Endodermal cell (in vitro differentiated cells): ENCODE measurements around the gene TTC7B. TPM values are rescaled to one million over a fixed set of nuclear protein-coding genes. Genes with fewer than 3 reads are reported as not detected.

Experiments
- DNase-seq: peaks from one replicate; pipeline ENCODE4 v3.0.0-alpha.2; 2017
- H3K27ac ChIP-seq: 2 replicates; pipeline ENCODE4 v1.5.1; 2013; ENCODE audit warnings: mild to moderate bottlenecking, low read depth, low read length, moderate library complexity
- H3K27me3 ChIP-seq: 2 replicates; pipeline ENCODE4 v1.6.1; 2013; ENCODE audit warnings: mild to moderate bottlenecking, low read length, moderate library complexity; ENCODE audit not compliant: insufficient read depth, control insufficient read depth, poor library complexity, severe bottlenecking
- H3K36me3 ChIP-seq: 2 replicates; pipeline ENCODE4 v1.7.0; 2013; ENCODE audit warnings: mild to moderate bottlenecking, low read length, moderate library complexity; ENCODE audit not compliant: control insufficient read depth, insufficient read depth
- H3K4me1 ChIP-seq: one replicate; pipeline ENCODE4 v1.7.0; 2013; ENCODE audit warnings: low read length; ENCODE audit not compliant: control insufficient read depth, insufficient read depth
- H3K4me3 ChIP-seq: 2 replicates; pipeline ENCODE4 v1.5.1; 2013; ENCODE audit warnings: mild to moderate bottlenecking, low read length, moderate library complexity
- H3K9ac ChIP-seq: 2 replicates; pipeline ENCODE4 v1.6.1; 2013; ENCODE audit warnings: mild to moderate bottlenecking, low read length, moderate library complexity; ENCODE audit not compliant: poor library complexity, severe bottlenecking; ENCODE audit errors: extremely low read depth
- H3K9me3 ChIP-seq: 2 replicates; pipeline ENCODE4 v1.6.1; 2013; ENCODE audit warnings: mild to moderate bottlenecking, low read length, moderate library complexity; ENCODE audit not compliant: control insufficient read depth
- H3K27ac Mint-ChIP-seq: 2 replicates; pipeline ENCODE4 v1.8.0; 2020; ENCODE audit warnings: mixed read lengths
- H3K27me3 Mint-ChIP-seq: 2 replicates; pipeline ENCODE4 v1.8.0; 2021; ENCODE audit warnings: mild to moderate bottlenecking, mixed read lengths; ENCODE audit not compliant: insufficient read depth
- H3K36me3 Mint-ChIP-seq: 2 replicates; pipeline ENCODE4 v1.8.0; 2020; ENCODE audit warnings: low read depth, mixed read lengths
- H3K4me1 Mint-ChIP-seq: 2 replicates; pipeline ENCODE4 v1.8.0; 2020; ENCODE audit warnings: mixed read lengths
- H3K4me3 Mint-ChIP-seq: 2 replicates; pipeline ENCODE4 v1.8.0; 2020; ENCODE audit warnings: mild to moderate bottlenecking, moderate library complexity, mixed read lengths
- H3K9me3 Mint-ChIP-seq: 2 replicates; pipeline ENCODE4 v1.8.0; 2020; ENCODE audit warnings: mild to moderate bottlenecking, mixed read lengths
- WGBS, 2 experiments: methylation state at CpG; one replicate each; pipeline versions ENCODE4 v1.1.5 to v1.1.7; 2013; ENCODE audit warnings: missing lambda C conversion rate in 2 of 2, mixed read lengths in 1 of 2; ENCODE audit not compliant: insufficient coverage in 1 of 2, insufficient read length in 1 of 2; 5-methylcytosine and 5-hydroxymethylcytosine counted together
- total RNA-seq, 2 donors: library from RNA; stranded (reverse); fragmentation: NEBNext Ultra II Directional in 1 of 2; extraction: Animal tissue kit (Norgen Biotek cat#: 25700) in 1 of 2; gene quantifications; 2 replicates in 1 of 2; 3 replicates in 1 of 2; pipeline ENCODE4 v1.2.1, GENCODE V29; 2021
- TF ChIP-seq, protein P1 (sequence below): fragments of 200-600 bp; sonication (generic); conservative IDR thresholded peaks from 2 replicates; pipeline ENCODE4 v1.5.0; 2021; ENCODE audit warnings: antibody characterized with exemption, mild to moderate bottlenecking

Gene TTC7B
- total RNA-seq, 2 donors from 2014 or later: 51.3 to 62.6 TPM

DNA sequence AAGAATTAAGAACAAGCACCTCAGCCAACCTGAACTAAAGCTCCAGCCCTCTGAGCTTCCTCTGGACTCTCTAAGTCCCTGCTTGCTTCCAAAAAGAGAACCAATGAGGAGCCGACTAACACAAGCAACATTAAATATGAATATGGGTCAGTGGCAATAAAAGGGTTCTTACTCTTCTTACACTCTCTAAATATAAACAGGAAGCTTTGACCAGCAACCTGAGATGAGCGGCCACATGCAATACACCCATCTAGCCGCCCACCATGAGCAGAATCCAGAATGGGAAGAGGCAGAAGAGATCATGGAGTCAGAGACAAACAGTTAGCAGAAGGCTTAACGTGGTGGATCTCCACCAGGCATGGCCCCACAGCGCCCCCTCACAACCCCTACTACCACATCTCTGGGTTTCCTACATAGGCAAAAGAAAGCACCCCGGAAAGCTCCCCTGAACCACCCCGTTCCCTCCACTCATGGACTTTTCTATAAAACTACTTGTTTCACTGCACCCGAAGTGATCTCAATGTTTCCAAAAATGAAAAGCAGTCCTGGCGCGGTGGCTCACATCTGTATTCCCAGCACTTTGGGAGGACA is 59.4 kb downstream of the TTC7B start:
- no peak overlapping the region for H3K4me3 Mint-ChIP-seq
- peaks cover 6% of the 10 kb centered on the region for H3K27me3 ChIP-seq
- H3K4me3 ChIP-seq: no peak overlapping the region
- H3K27ac ChIP-seq: no peak overlapping the region
- H3K36me3 Mint-ChIP-seq: no peaks in the 10 kb centered on the region
- peaks cover 27% of the 10 kb centered on the region for H3K4me1 Mint-ChIP-seq
- no peaks in the 10 kb centered on the region for H3K9me3 Mint-ChIP-seq
- DNase-seq: peak; percentile 74
- peaks cover 12% of the 10 kb centered on the region for H3K4me1 ChIP-seq
- 84 to 90% methylated on average over 4 to 10 of the region's 10 CpGs for WGBS, 2 experiments
- TF ChIP-seq, protein P1, sequence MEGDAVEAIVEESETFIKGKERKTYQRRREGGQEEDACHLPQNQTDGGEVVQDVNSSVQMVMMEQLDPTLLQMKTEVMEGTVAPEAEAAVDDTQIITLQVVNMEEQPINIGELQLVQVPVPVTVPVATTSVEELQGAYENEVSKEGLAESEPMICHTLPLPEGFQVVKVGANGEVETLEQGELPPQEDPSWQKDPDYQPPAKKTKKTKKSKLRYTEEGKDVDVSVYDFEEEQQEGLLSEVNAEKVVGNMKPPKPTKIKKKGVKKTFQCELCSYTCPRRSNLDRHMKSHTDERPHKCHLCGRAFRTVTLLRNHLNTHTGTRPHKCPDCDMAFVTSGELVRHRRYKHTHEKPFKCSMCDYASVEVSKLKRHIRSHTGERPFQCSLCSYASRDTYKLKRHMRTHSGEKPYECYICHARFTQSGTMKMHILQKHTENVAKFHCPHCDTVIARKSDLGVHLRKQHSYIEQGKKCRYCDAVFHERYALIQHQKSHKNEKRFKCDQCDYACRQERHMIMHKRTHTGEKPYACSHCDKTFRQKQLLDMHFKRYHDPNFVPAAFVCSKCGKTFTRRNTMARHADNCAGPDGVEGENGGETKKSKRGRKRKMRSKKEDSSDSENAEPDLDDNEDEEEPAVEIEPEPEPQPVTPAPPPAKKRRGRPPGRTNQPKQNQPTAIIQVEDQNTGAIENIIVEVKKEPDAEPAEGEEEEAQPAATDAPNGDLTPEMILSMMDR: peak; percentile 62
- no peaks in the 10 kb centered on the region for H3K36me3 ChIP-seq
- H3K27me3 Mint-ChIP-seq: peaks cover 10% of the 10 kb centered on the region
- H3K27ac Mint-ChIP-seq: no peak overlapping the region
- H3K9ac ChIP-seq: no peak overlapping the region
- no peaks in the 10 kb centered on the region for H3K9me3 ChIP-seq

DNA sequence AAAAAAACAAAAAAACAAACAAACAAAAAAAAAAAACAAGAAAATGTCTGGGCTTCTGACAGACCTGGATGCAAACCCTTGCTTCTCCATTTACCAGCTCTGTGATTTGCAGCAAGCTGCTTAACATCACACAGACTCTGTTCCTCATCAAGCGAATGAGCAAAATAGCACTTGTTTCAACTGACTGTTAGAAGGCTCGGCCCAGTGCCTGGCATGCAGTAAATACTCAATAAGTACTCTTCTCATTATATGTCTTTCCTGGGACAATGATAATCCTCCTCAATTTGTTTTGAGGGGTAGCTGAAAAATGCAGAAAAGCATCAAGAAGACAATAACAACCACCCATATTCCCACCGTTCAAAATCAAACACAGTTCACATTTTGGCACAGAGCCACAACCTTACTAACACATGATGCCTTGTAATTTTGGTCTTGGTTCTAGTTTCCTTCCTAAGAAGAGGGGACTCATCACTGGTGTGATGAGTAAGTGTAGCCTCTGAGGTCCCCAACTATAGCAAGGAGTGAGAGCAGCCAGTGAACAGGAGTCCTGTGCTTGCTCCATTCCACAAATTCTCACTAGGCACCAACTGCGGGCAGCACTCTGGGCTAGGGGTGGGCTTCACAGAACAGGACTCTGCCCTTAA is 60.4 kb downstream of the TTC7B start:
- 97 to 100% methylated on average over 1 to 4 of the region's 4 CpGs for WGBS, 2 experiments
- H3K4me3 ChIP-seq: no peak overlapping the region
- no peak overlapping the region for H3K4me3 Mint-ChIP-seq
- H3K9me3 Mint-ChIP-seq: no peaks in the 10 kb centered on the region
- peaks cover 10% of the 10 kb centered on the region for H3K27me3 Mint-ChIP-seq
- H3K27me3 ChIP-seq: peaks cover 6% of the 10 kb centered on the region
- no peak overlapping the region for H3K27ac ChIP-seq
- DNase-seq: no peak
- H3K36me3 ChIP-seq: no peaks in the 10 kb centered on the region
- TF ChIP-seq, protein P1: no peak
- peaks cover 12% of the 10 kb centered on the region for H3K4me1 ChIP-seq
- no peak overlapping the region for H3K9ac ChIP-seq
- no peaks in the 10 kb centered on the region for H3K9me3 ChIP-seq
- peaks cover 2% of the 10 kb centered on the region for H3K36me3 Mint-ChIP-seq
- no peak overlapping the region for H3K27ac Mint-ChIP-seq
- H3K4me1 Mint-ChIP-seq: peaks cover 27% of the 10 kb centered on the region

DNA sequence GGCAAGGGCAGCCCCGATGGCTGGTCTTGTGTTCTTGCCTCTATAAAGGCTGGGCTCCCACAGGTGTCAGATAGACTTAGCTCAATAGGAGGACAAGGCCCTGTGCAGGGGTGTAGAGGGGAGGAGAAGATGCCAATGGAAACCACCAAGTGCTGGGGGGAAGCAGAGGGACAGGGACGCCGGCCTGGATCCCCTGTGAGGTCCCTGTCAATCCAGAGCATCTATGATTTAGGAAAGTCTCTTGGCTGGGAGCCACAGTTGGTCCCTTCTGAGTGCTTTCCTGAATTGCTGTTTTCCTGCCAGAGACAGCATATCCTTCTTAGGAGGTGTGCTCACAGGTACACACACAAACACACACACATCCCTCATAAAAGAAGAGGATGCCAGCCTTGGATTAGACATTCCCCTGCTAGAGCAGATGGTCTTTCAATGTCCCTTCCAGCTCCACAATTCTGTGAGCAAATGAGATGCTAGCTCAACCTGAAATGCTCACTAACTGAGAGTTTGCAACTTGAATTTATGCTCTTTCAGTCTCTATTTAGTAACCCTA is 62.7 kb downstream of the TTC7B start:
- Histone ChIP-seq H3K36me3 (no peaks in the 10 kb centered on the region), H3K9ac (no peak overlapping the region), H3K27me3 (peaks cover 6% of the 10 kb centered on the region), H3K4me1 (peaks cover 12% of the 10 kb centered on the region), H3K4me3 (no peak overlapping the region), H3K9me3 (peaks cover 6% of the 10 kb centered on the region), H3K27ac (no peak overlapping the region)
- H3K36me3 Mint-ChIP-seq: peaks cover 9% of the 10 kb centered on the region
- H3K9me3 Mint-ChIP-seq: peaks cover 14% of the 10 kb centered on the region
- TF ChIP-seq, protein P1: no peak
- DNase-seq: no peak
- 96 to 100% methylated on average over 1 to 3 of the region's 3 CpGs for WGBS, 2 experiments
- no peak overlapping the region for H3K27ac Mint-ChIP-seq
- H3K4me1 Mint-ChIP-seq: peaks cover 16% of the 10 kb centered on the region
- H3K4me3 Mint-ChIP-seq: no peak overlapping the region
- peaks cover 10% of the 10 kb centered on the region for H3K27me3 Mint-ChIP-seq
